ENCODE results near the gene UPF3A. TPM values are rescaled to one million over a fixed set of nuclear protein-coding genes. Genes with fewer than 3 reads are reported as not detected.
A peak's percentile ranks its signal among the peaks of the same experiment; 100 is the strongest.

Gene UPF3A
- total and polyA plus RNA-seq, 2 experiments from 2014 or later, result 25.3 to 50.8 TPM

GRCh38 chr13:114282041-114282670 is 755 bp downstream of the UPF3A start:
- H3K4me2 ChIP-seq (ENCODE audit: unreplicated experiment), result peak overlapping the region; percentile 86
- TF ChIP-seq EZH2 (IDR thresholded peaks at IDR 0.05; ENCODE audit: insufficient read depth, poor library complexity, severe bottlenecking) (no peak), EZH2phosphoT487 (IDR thresholded peaks at IDR 0.05; ENCODE audit: insufficient read depth, low read depth) (no peak)
- peak overlapping the region; percentile 80 for H2AFZ ChIP-seq
- peak overlapping the region; percentile 88 for H3K9ac ChIP-seq
- no peaks in the 10 kb centered on the region for H4K20me1 ChIP-seq (ENCODE audit: insufficient read depth)
- in situ Hi-C loops (cut with MboI), result no loop called here
- no peaks in the 10 kb centered on the region for H3K27me3 ChIP-seq (replicated peaks; ENCODE audit: insufficient read depth)
- peak overlapping the region; percentile 93 for H3K4me3 ChIP-seq
- H3F3A ChIP-seq (ENCODE audit: insufficient read depth), result peaks cover 43% of the 10 kb centered on the region
- H3K36me3 ChIP-seq (ENCODE audit: low read depth), result peaks cover 30% of the 10 kb centered on the region; the same call in 1 of the 2 replicates
- peaks cover 38% of the 10 kb centered on the region for H3K4me1 ChIP-seq (ENCODE audit: insufficient read depth)
- H3K79me2 ChIP-seq (ENCODE audit: insufficient read depth), result peaks cover 50% of the 10 kb centered on the region
- H3K9me3 ChIP-seq (ENCODE audit: low read depth), result no peaks in the 10 kb centered on the region
- H3K27ac ChIP-seq, result peak overlapping the region; percentile 98
- peak; percentile 90 for DNase-seq
- H3K9me2 ChIP-seq (ENCODE audit: insufficient read depth), result no peaks in the 10 kb centered on the region
- WGBS, 2 experiments (ENCODE audit: low coverage in 1 of 2, low lambda C conversion rate in 2 of 2, missing lambda C conversion rate in 2 of 2), result 1% methylated on average over 46 to 50 of the region's 50 CpGs

GRCh38 chr13:114283576-114283975 is 2.2 kb downstream of the UPF3A start:
- in situ Hi-C loops (cut with MboI), result no loop called here
- peaks cover 24% of the 10 kb centered on the region; the same call in 1 of the 2 replicates for H3K36me3 ChIP-seq (ENCODE audit: low read depth)
- peaks cover 64% of the 10 kb centered on the region for H3K79me2 ChIP-seq (ENCODE audit: insufficient read depth)
- 71 to 82% methylated on average over 3 of the region's 3 CpGs for WGBS, 2 experiments (ENCODE audit: low coverage in 1 of 2, low lambda C conversion rate in 2 of 2, missing lambda C conversion rate in 2 of 2)
- H3K27me3 ChIP-seq (replicated peaks; ENCODE audit: insufficient read depth), result no peaks in the 10 kb centered on the region
- H2AFZ ChIP-seq, result no peak overlapping the region
- TF ChIP-seq EZH2 (IDR thresholded peaks at IDR 0.05; ENCODE audit: insufficient read depth, poor library complexity, severe bottlenecking) (no peak), EZH2phosphoT487 (IDR thresholded peaks at IDR 0.05; ENCODE audit: insufficient read depth, low read depth) (no peak)
- no peak overlapping the region for H3K27ac ChIP-seq
- no peaks in the 10 kb centered on the region for H4K20me1 ChIP-seq (ENCODE audit: insufficient read depth)
- H3F3A ChIP-seq (ENCODE audit: insufficient read depth), result peaks cover 31% of the 10 kb centered on the region
- H3K9ac ChIP-seq, result peak overlapping the region; percentile 88
- peak overlapping the region; percentile 15; the same call in 1 of the 2 replicates for H3K4me3 ChIP-seq
- H3K9me3 ChIP-seq (ENCODE audit: low read depth), result no peaks in the 10 kb centered on the region
- peak overlapping the region; percentile 86 for H3K4me2 ChIP-seq (ENCODE audit: unreplicated experiment)
- peaks cover 38% of the 10 kb centered on the region for H3K4me1 ChIP-seq (ENCODE audit: insufficient read depth)
- H3K9me2 ChIP-seq (ENCODE audit: insufficient read depth), result no peaks in the 10 kb centered on the region
- no peak for DNase-seq

GRCh38 chr13:114284680-114285079 is 3.3 kb downstream of the UPF3A start:
- Histone ChIP-seq H3K4me3 (no peak overlapping the region), H3K79me2 (ENCODE audit: insufficient read depth) (peaks cover 75% of the 10 kb centered on the region), H3K27ac (0 out of 2 replicates have a peak overlapping the region, but pooled peaks have one; percentile 12), H3K4me1 (ENCODE audit: insufficient read depth) (peaks cover 37% of the 10 kb centered on the region), H3K27me3 (replicated peaks; ENCODE audit: insufficient read depth) (no peaks in the 10 kb centered on the region), H3K4me2 (ENCODE audit: unreplicated experiment) (no peak overlapping the region), H3K36me3 (ENCODE audit: low read depth) (peaks cover 26% of the 10 kb centered on the region; the same call in 1 of the 2 replicates), H4K20me1 (ENCODE audit: insufficient read depth) (no peaks in the 10 kb centered on the region), H3K9me2 (ENCODE audit: insufficient read depth) (no peaks in the 10 kb centered on the region), H3K9ac (no peak overlapping the region), H2AFZ (no peak overlapping the region), H3K9me3 (ENCODE audit: low read depth) (no peaks in the 10 kb centered on the region), H3F3A (ENCODE audit: insufficient read depth) (peaks cover 20% of the 10 kb centered on the region)
- 87 to 93% methylated on average over 8 of the region's 8 CpGs for WGBS, 2 experiments (ENCODE audit: low coverage in 1 of 2, low lambda C conversion rate in 2 of 2, missing lambda C conversion rate in 2 of 2)
- no peak for DNase-seq
- no peak for TF ChIP-seq EZH2phosphoT487 (IDR thresholded peaks at IDR 0.05; ENCODE audit: insufficient read depth, low read depth)
- no peak for TF ChIP-seq EZH2 (IDR thresholded peaks at IDR 0.05; ENCODE audit: insufficient read depth, poor library complexity, severe bottlenecking)
- in situ Hi-C loops (cut with MboI), result no loop called here

GRCh38 chr13:114285166-114285808 is 3.9 kb downstream of the UPF3A start:
- peak; percentile 64 for DNase-seq
- Histone ChIP-seq H2AFZ (no peak overlapping the region), H3K4me3 (no peak overlapping the region), H4K20me1 (ENCODE audit: insufficient read depth) (no peaks in the 10 kb centered on the region), H3K79me2 (ENCODE audit: insufficient read depth) (peaks cover 81% of the 10 kb centered on the region), H3K27me3 (replicated peaks; ENCODE audit: insufficient read depth) (no peaks in the 10 kb centered on the region), H3K27ac (peak overlapping the region; percentile 18), H3K4me2 (ENCODE audit: unreplicated experiment) (no peak overlapping the region), H3K9ac (no peak overlapping the region), H3F3A (ENCODE audit: insufficient read depth) (peaks cover 14% of the 10 kb centered on the region), H3K36me3 (ENCODE audit: low read depth) (peaks cover 26% of the 10 kb centered on the region; the same call in 1 of the 2 replicates), H3K9me3 (ENCODE audit: low read depth) (no peaks in the 10 kb centered on the region), H3K9me2 (ENCODE audit: insufficient read depth) (no peaks in the 10 kb centered on the region), H3K4me1 (ENCODE audit: insufficient read depth) (peaks cover 30% of the 10 kb centered on the region)
- in situ Hi-C loops (cut with MboI), result no loop called here
- no peak for TF ChIP-seq EZH2phosphoT487 (IDR thresholded peaks at IDR 0.05; ENCODE audit: insufficient read depth, low read depth)
- TF ChIP-seq EZH2 (IDR thresholded peaks at IDR 0.05; ENCODE audit: insufficient read depth, poor library complexity, severe bottlenecking), result no peak
- 29 to 31% methylated on average over 4 of the region's 4 CpGs for WGBS, 2 experiments (ENCODE audit: low coverage in 1 of 2, low lambda C conversion rate in 2 of 2, missing lambda C conversion rate in 2 of 2)
